AG04450 (cell line): ENCODE data around the gene PDK1. TPM values are rescaled to one million over a fixed set of nuclear protein-coding genes. Genes with fewer than 3 reads are reported as not detected.

Source experiments
- CTCF ChIA-PET: fragments of 300-600, 350-600 bp; formaldehyde crosslinking; extraction: SDS; loops from one replicate; lab custom pipeline; 2022; ENCODE audit warnings: antibody characterized with exemption, inconsistent platforms; lab: Charles Lee
- POLR2A ChIA-PET: fragments of 350-600 bp; formaldehyde crosslinking; extraction: SDS; loops from one replicate; lab custom pipeline; 2021; ENCODE audit warnings: antibody characterized with exemption, inconsistent platforms; lab: Yijun Ruan, JAX
- DNase-seq: peaks from one replicate; pipeline ENCODE4 v3.0.0-alpha.2; 2011; ENCODE audit warnings: low read depth, low spot score
- H3K27ac ChIP-seq: one replicate; pipeline ENCODE4 v1.5.1; 2012; ENCODE audit warnings: low read depth, low read length, control low read depth
- H3K27me3 ChIP-seq: one replicate; pipeline ENCODE4 v1.6.0; 2012; ENCODE audit warnings: low read length; ENCODE audit not compliant: control insufficient read depth, insufficient read depth
- H3K4me3 ChIP-seq: 2 replicates; pipeline ENCODE4 v1.5.1; 2011; ENCODE audit warnings: mild to moderate bottlenecking, low read depth, low read length, control low read depth
- H3K9me3 ChIP-seq: 2 replicates; pipeline ENCODE4 v1.5.1; 2012; ENCODE audit warnings: low read length; ENCODE audit not compliant: control insufficient read depth, insufficient read depth
- CTCF ChIP-seq: IDR thresholded peaks from 2 replicates; pipeline ENCODE4 v1.5.1; 2011; ENCODE audit warnings: low read depth, low read length, control low read depth, inconsistent platforms
- polyA plus RNA-seq: library from polyadenylated mRNA; depleted of rRNA; stranded (reverse); fragments of >200 nt; gene quantifications from 2 replicates; pipeline ENCODE4 v1.2.3, GENCODE V29; 2011

Gene PDK1
- polyA plus RNA-seq, 1 experiment = 32.8 TPM

GRCh38 chr2:172512810-172513523 is 42.9 kb upstream of the PDK1 start:
- peaks cover 20% of the 10 kb centered on the region for H3K9me3 ChIP-seq
- H3K27me3 ChIP-seq = no peaks in the 10 kb centered on the region
- ChIA-PET CTCF (interaction anchor here (1.1 kb wide), 1 partner anchor 40 kb away, joined by 3 read pairs; no protein-coding TSS in a partner anchor), POLR2A (no interaction called here)
- no peak for DNase-seq
- H3K4me3 ChIP-seq = no peak overlapping the region
- no peak overlapping the region for H3K27ac ChIP-seq
- no peak for TF ChIP-seq CTCF

GRCh38 chr2:172513524-172513900 is 42.4 kb upstream of the PDK1 start:
- peaks cover 20% of the 10 kb centered on the region for H3K9me3 ChIP-seq
- TF ChIP-seq CTCF = no peak
- no peak overlapping the region for H3K27ac ChIP-seq
- ChIA-PET POLR2A (no interaction called here), CTCF (interaction anchor here (1.1 kb wide), 1 partner anchor 39 kb away, joined by 3 read pairs; no protein-coding TSS in a partner anchor)
- no peak for DNase-seq
- no peak overlapping the region for H3K4me3 ChIP-seq
- H3K27me3 ChIP-seq = no peaks in the 10 kb centered on the region

GRCh38 chr2:172513935-172514586 is 41.8 kb upstream of the PDK1 start:
- Histone ChIP-seq H3K27ac (no peak overlapping the region), H3K9me3 (peaks cover 20% of the 10 kb centered on the region), H3K27me3 (no peaks in the 10 kb centered on the region), H3K4me3 (no peak overlapping the region)
- no peak for TF ChIP-seq CTCF
- no peak for DNase-seq
- ChIA-PET CTCF (no interaction called here), POLR2A (no interaction called here)

GRCh38 chr2:172516299-172516698 is 39.6 kb upstream of the PDK1 start:
- Histone ChIP-seq H3K27ac (no peak overlapping the region), H3K27me3 (no peaks in the 10 kb centered on the region), H3K9me3 (peaks cover 20% of the 10 kb centered on the region), H3K4me3 (no peak overlapping the region)
- no peak for TF ChIP-seq CTCF
- DNase-seq = peak; percentile 55
- POLR2A ChIA-PET = no interaction called here
- CTCF ChIA-PET = no interaction called here

GRCh38 chr2:172518995-172519394 is 36.9 kb upstream of the PDK1 start:
- Histone ChIP-seq H3K9me3 (peaks cover 5% of the 10 kb centered on the region), H3K4me3 (no peak overlapping the region), H3K27ac (no peak overlapping the region), H3K27me3 (no peaks in the 10 kb centered on the region)
- ChIA-PET CTCF (no interaction called here), POLR2A (no interaction called here)
- no peak for DNase-seq
- TF ChIP-seq CTCF = no peak
